GM12865 (cell line): Measurements from ENCODE around the gene ALDH1L1.

Experiments used
- DNase-seq: peaks from one replicate; pipeline ENCODE4 v3.0.0; 2010; ENCODE audit warnings: low read depth
- H3K4me3 ChIP-seq: 2 replicates; pipeline ENCODE4 v1.5.1; 2011; ENCODE audit warnings: mild to moderate bottlenecking, low read depth, low read length, control low read depth
- TF ChIP-seq, protein P1 (sequence below): IDR thresholded peaks from 2 replicates; pipeline ENCODE4 v1.5.1; 2011; ENCODE audit warnings: low read length, control low read depth, low read depth, inconsistent platforms; ENCODE audit not compliant: insufficient read depth; ENCODE audit errors: missing control alignments

Gene ALDH1L1

GRCh38 chr3:126179825-126180476 is 435 bp downstream of the ALDH1L1 start:
- DNase-seq, result no peak

GRCh38 chr3:126170073-126170777 is 10.2 kb downstream of the ALDH1L1 start:
- DNase-seq, result no peak
- TF ChIP-seq, protein P1, sequence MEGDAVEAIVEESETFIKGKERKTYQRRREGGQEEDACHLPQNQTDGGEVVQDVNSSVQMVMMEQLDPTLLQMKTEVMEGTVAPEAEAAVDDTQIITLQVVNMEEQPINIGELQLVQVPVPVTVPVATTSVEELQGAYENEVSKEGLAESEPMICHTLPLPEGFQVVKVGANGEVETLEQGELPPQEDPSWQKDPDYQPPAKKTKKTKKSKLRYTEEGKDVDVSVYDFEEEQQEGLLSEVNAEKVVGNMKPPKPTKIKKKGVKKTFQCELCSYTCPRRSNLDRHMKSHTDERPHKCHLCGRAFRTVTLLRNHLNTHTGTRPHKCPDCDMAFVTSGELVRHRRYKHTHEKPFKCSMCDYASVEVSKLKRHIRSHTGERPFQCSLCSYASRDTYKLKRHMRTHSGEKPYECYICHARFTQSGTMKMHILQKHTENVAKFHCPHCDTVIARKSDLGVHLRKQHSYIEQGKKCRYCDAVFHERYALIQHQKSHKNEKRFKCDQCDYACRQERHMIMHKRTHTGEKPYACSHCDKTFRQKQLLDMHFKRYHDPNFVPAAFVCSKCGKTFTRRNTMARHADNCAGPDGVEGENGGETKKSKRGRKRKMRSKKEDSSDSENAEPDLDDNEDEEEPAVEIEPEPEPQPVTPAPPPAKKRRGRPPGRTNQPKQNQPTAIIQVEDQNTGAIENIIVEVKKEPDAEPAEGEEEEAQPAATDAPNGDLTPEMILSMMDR, result no peak
- H3K4me3 ChIP-seq, result no peak overlapping the region

More at GRCh38 chr3:126179825-126180476, 435 bp downstream of the ALDH1L1 start:
- TF ChIP-seq, protein P1, result no peak
- H3K4me3 ChIP-seq, result no peak overlapping the region

- H3K4me3 ChIP-seq, result no peak overlapping the region
- TF ChIP-seq, protein P1, result no peak
- DNase-seq, result no peak
Observed at GRCh38 chr3:126167566-126167965, 12.8 kb downstream of the ALDH1L1 start.

DNA sequence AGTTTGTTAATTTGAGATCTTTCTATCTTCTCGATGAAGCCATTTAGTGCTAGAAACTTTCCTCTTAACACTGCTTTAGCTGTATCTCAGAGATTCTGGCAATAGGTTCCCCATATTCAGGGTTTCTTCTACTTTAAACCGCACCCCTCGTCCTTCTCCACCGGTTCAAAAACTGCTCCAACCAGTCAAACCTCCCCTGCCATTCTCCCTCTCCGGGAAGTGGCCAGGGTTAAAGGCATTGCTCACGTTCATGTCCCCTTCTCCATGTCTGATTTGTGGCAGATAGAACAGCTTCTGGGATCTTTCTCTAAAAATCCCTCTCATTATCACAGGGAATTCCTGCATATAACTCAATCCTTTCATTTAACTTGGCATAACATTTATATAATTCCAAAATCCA is 14.4 kb downstream of the ALDH1L1 start:
- DNase-seq, result no peak
- TF ChIP-seq, protein P1, result no peak
- no peak overlapping the region for H3K4me3 ChIP-seq

DNA sequence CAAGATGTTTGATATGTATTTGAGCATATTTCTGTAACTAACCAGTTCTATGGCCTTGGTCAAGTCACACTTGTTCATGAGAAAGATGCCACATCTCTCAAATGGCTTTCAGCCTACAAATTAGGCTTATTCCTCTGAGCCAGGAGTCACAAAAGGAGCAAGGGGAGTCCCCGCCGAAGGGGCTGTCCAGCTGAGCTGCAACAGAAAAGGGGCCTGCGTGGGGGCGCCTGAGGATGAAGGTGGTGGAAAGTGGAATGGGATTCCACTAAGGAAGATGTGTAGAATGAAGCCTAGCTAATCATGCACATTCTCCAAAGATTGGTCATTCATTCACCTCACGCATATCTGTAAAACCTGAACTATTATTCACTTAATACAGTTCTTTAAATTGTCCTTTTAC is 19.1 kb downstream of the ALDH1L1 start:
- TF ChIP-seq, protein P1, result no peak
- DNase-seq, result no peak
- H3K4me3 ChIP-seq, result no peak overlapping the region

- TF ChIP-seq, protein P1, result no peak
- no peak overlapping the region for H3K4me3 ChIP-seq
- no peak for DNase-seq
Observed at GRCh38 chr3:126160243-126161210, 19.9 kb downstream of the ALDH1L1 start.
